ENCODE measurements around the gene RNU4-1.

RNU4-1 gene

GRCh38 chr12:120283318-120283717, 9.7 kb downstream of the RNU4-1 start:
- ChIA-PET POLR2A (interaction anchor here (0.5 to 1.9 kb wide), 7 partner anchors 8 to 219 kb away, joined by 3 to 12 read pairs (median 5); partner anchors contain the start of genes RNU4-2 and RPLP0), CTCF (interaction anchor here (0.6 to 2.3 kb wide), 5 partner anchors 13 to 160 kb away, joined by 4 to 9 read pairs (median 4); partner anchors contain the start of gene PXN)
- TF ChIP-seq ZNF416 (tag by site-specific recombination; IDR thresholded peaks at IDR 0.05) (no peak), ZNF341 (tag by site-specific recombination; IDR thresholded peaks at IDR 0.05; ENCODE audit: low read depth) (peak; percentile 65), SP3 (tag by site-specific recombination; IDR thresholded peaks at IDR 0.05) (no peak), ZNF155 (tag by site-specific recombination; IDR thresholded peaks at IDR 0.05) (no peak), ZNF211 (tag by site-specific recombination; IDR thresholded peaks at IDR 0.05; ENCODE audit: low read depth) (no peak), ZNF398 (tag by site-specific recombination; IDR thresholded peaks at IDR 0.05) (no peak)

GRCh38 chr12:120278137-120279069, 14.6 kb downstream of the RNU4-1 start:
- Histone ChIP-seq H3K36me3 (ENCODE audit: control insufficient read depth in 2 of 2, insufficient read depth in 1 of 2, low read length in 2 of 2) (no peaks in the 10 kb centered on the region), H3K9me3 (ENCODE audit: control insufficient read depth, insufficient read depth, low read depth, low read length) (no peaks in the 10 kb centered on the region), H3K4me1 (ENCODE audit: control insufficient read depth, insufficient read depth, low read length) (no peaks in the 10 kb centered on the region), H3K4me3 (ENCODE audit: low read depth, low read length) (no peak overlapping the region), H3K27ac (ENCODE audit: extremely low read depth, low read depth, low read length) (no peak overlapping the region)
- ChIA-PET CTCF (interaction anchor here (0.6 kb wide), 1 partner anchor 9 kb away, joined by 4 read pairs; no protein-coding TSS in a partner anchor), POLR2A (no interaction called here)
- TF ChIP-seq ZNF324 (tag by site-specific recombination; IDR thresholded peaks at IDR 0.05) (no peak), SP2 (tag by site-specific recombination; IDR thresholded peaks at IDR 0.05) (no peak), ZNF114 (tag by site-specific recombination; IDR thresholded peaks at IDR 0.05) (no peak), REPIN1 (tag by site-specific recombination; IDR thresholded peaks at IDR 0.05; ENCODE audit: low read depth) (no peak), ZNF19 (tag by site-specific recombination; IDR thresholded peaks at IDR 0.05; ENCODE audit: low read depth) (no peak), ZNF555 (tag by site-specific recombination; conservative IDR thresholded peaks at IDR 0.05) (no peak), ZNF10 (tag by site-specific recombination; IDR thresholded peaks at IDR 0.05) (no peak), ZNF558 (tag by site-specific recombination; IDR thresholded peaks at IDR 0.05) (no peak), YY1 (tag by site-specific recombination; IDR thresholded peaks at IDR 0.05) (no peak), RBAK (tag by site-specific recombination; IDR thresholded peaks at IDR 0.05) (no peak), ZNF138 (tag by site-specific recombination; IDR thresholded peaks at IDR 0.05; ENCODE audit: borderline replicate concordance) (no peak), ZNF549 (tag by site-specific recombination; IDR thresholded peaks at IDR 0.05) (no peak), PBX3 (CRISPR knock-in tag; IDR thresholded peaks at IDR 0.05) (no peak), ZNF645 (tag by site-specific recombination; IDR thresholded peaks at IDR 0.05) (no peak), ZNF112 (tag by site-specific recombination; IDR thresholded peaks at IDR 0.05) (no peak)

More at GRCh38 chr12:120283318-120283717, 9.7 kb downstream of the RNU4-1 start:
- Histone ChIP-seq H3K9me3 (ENCODE audit: control insufficient read depth, insufficient read depth, low read depth, low read length) (no peaks in the 10 kb centered on the region), H3K4me3 (ENCODE audit: low read depth, low read length) (no peak overlapping the region), H3K36me3 (ENCODE audit: control insufficient read depth in 2 of 2, insufficient read depth in 1 of 2, low read length in 2 of 2) (no peaks in the 10 kb centered on the region), H3K4me1 (ENCODE audit: control insufficient read depth, insufficient read depth, low read length) (no peaks in the 10 kb centered on the region), H3K27ac (ENCODE audit: extremely low read depth, low read depth, low read length) (no peak overlapping the region)
